Fibroblast of lung (primary cell): Measurements from ENCODE around the gene IL23A.

Source experiments
- CTCF ChIP-seq, 2 donors: IDR thresholded peaks in 1 of 2; conservative IDR thresholded peaks in 1 of 2; 1 replicate in 1 of 2; 2 replicates in 1 of 2; pipeline ENCODE4 v1.5.1; 2011 to 2012; ENCODE audit warnings: low read length in 2 of 2, control low read depth in 1 of 2, inconsistent platforms in 1 of 2, low read depth in 1 of 2, mild to moderate bottlenecking in 1 of 2
- EZH2 ChIP-seq: IDR thresholded peaks from 2 replicates; pipeline ENCODE4 v1.5.1; 2012; ENCODE audit warnings: low read length, control low read depth, mild to moderate bottlenecking; ENCODE audit errors: missing control alignments

- TF ChIP-seq CTCF (conservative IDR thresholded peaks at IDR 0.05 in 1 of 2, IDR thresholded peaks at IDR 0.05 in 1 of 2; ENCODE audit: low read depth in 1 of 2, low read length in 2 of 2) (no peak), EZH2 (no peak)
Observed at GRCh38 chr12:56350662-56351061, 12.0 kb downstream of the IL23A start.
